HG03342 (cell line): ENCODE data around the gene ATG9A.
A peak's percentile ranks its signal among the peaks of the same experiment; 100 is the strongest.
"Not testable (repeated sequence)": the region's sequence is repeated elsewhere in the genome, so short reads cannot be mapped to it uniquely, and the experiment has no call there.

Experiments
- ATAC-seq: cut with Tn5 transposase; IDR thresholded peaks from one replicate; pipeline ENCODE4 v1.9.1; 2021; ENCODE audit warnings: mild to moderate bottlenecking, moderate library complexity; ENCODE audit not compliant: unreplicated experiment

Gene ATG9A

GRCh38 chr2:219207134-219207883 is 22.1 kb downstream of the ATG9A start:
- no peak for ATAC-seq

GRCh38 chr2:219206328-219207133 is 22.9 kb downstream of the ATG9A start, which contains the start of gene ZFAND2B:
Gene ZFAND2B, plus strand, starts transcription at chr2:219206782. Its CDS starts 206 bp downstream, at chr2:219206988.
- ATAC-seq = peak; percentile 97

- ATAC-seq = no peak
Measured at GRCh38 chr2:219205981-219206327, 23.5 kb downstream of the ATG9A start.

GRCh38 chr2:219205165-219205538 is 24.3 kb downstream of the ATG9A start:
- ATAC-seq = no peak

GRCh38 chr2:219204425-219205164 is 24.8 kb downstream of the ATG9A start:
- no peak for ATAC-seq

- ATAC-seq = not testable (repeated sequence)
Measured at GRCh38 chr2:219201331-219201730, 28.1 kb downstream of the ATG9A start.

GRCh38 chr2:219200502-219201326 is 28.7 kb downstream of the ATG9A start:
- ATAC-seq = not testable (repeated sequence)

- ATAC-seq = no peak
Measured at GRCh38 chr2:219199470-219200211, 29.8 kb downstream of the ATG9A start.

GRCh38 chr2:219198974-219199373 is 30.5 kb downstream of the ATG9A start:
- no peak for ATAC-seq

GRCh38 chr2:219197388-219197787 is 32.0 kb downstream of the ATG9A start:
- ATAC-seq = no peak

GRCh38 chr2:219186754-219187456 is 42.5 kb downstream of the ATG9A start:
- ATAC-seq = no peak

- ATAC-seq = no peak
Measured at GRCh38 chr2:219184121-219184520, 45.3 kb downstream of the ATG9A start.

GRCh38 chr2:219183151-219183772 is 46.2 kb downstream of the ATG9A start:
- ATAC-seq = no peak

GRCh38 chr2:219182331-219183150 is 46.9 kb downstream of the ATG9A start:
- ATAC-seq = no peak

GRCh38 chr2:219181531-219181930 is 47.9 kb downstream of the ATG9A start:
- no peak for ATAC-seq

- no peak for ATAC-seq
Measured at GRCh38 chr2:219180961-219181360, 48.5 kb downstream of the ATG9A start.

- no peak for ATAC-seq
Measured at GRCh38 chr2:219179601-219180465, 49.6 kb downstream of the ATG9A start.
